K562 (cell line): ENCODE results near the gene PRELID3B. TPM values are rescaled to one million over a fixed set of nuclear protein-coding genes. Genes with fewer than 3 reads are reported as not detected.

ENCODE experiments used
- ARID2 ChIP-seq: fragments of 450-650 bp; IDR thresholded peaks from 2 replicates; pipeline ENCODE4 v1.6.1; 2017; ENCODE audit warnings: antibody characterized with exemption, mild to moderate bottlenecking
- HDAC2 ChIP-seq: fragments of 450-650 bp; IDR thresholded peaks from 2 replicates; pipeline ENCODE4 v1.6.1; 2016; ENCODE audit warnings: mild to moderate bottlenecking
- HMG20B ChIP-seq: fragments of 250-450 bp; sonication (Bioruptor Pico); IDR thresholded peaks from 2 replicates; pipeline ENCODE4 v1.5.0; 2021; ENCODE audit warnings: mild to moderate bottlenecking
- JUN ChIP-seq, 2 experiments: sonication (generic) in 1 of 2; formaldehyde crosslinking in 1 of 2; IDR thresholded peaks; 2 replicates each; pipeline versions ENCODE4 v1.6.1 to v1.8.0; 2012 to 2022; ENCODE audit warnings: borderline replicate concordance in 2 of 2, mild to moderate bottlenecking in 2 of 2, improper control_type of control experiment in 1 of 2, low read depth in 1 of 2, low read length in 1 of 2, missing genetic modification reagents in 1 of 2
- KDM1A ChIP-seq, 2 experiments: fragments of 450-650 bp; IDR thresholded peaks; 2 replicates each; pipeline ENCODE4 v1.6.1; 2016; ENCODE audit warnings: mild to moderate bottlenecking in 2 of 2
- NFYB ChIP-seq: IDR thresholded peaks from 2 replicates; pipeline ENCODE4 v1.6.1; 2011; ENCODE audit warnings: mild to moderate bottlenecking, moderate library complexity; ENCODE audit not compliant: insufficient read length; ENCODE audit errors: extremely low read depth
- PHF21A ChIP-seq: fragments of 450-650 bp; IDR thresholded peaks from 2 replicates; pipeline ENCODE4 v1.6.1; 2017; ENCODE audit warnings: low read depth, borderline replicate concordance
- SMARCA5 ChIP-seq: fragments of 450-650 bp; IDR thresholded peaks from 2 replicates; pipeline ENCODE4 v1.6.1; 2016
- polyA plus RNA-seq, 8 experiments: library from polyadenylated mRNA; depleted of rRNA in 4 of 8; stranded (reverse) in 5 of 8; unstranded in 3 of 8; fragments of >200 nt; fragmentation: Nextera tagmentation in 2 of 8; fragmentation: Illumina TruSeq in 1 of 8; extraction: Ambion mirVana in 2 of 8; extraction: Trizol in 1 of 8; gene quantifications; 2 replicates each; pipeline versions ENCODE4 v1.2.1 to v1.2.3, GENCODE V29; 2011 to 2014; ENCODE audit warnings: inconsistent platforms in 1 of 8, missing spikeins in 1 of 8
- total RNA-seq, 7 experiments: library from RNA; depleted of rRNA in 6 of 7; stranded (reverse); fragments of >200 nt in 6 of 7; fragmentation: Illumina TruSeq in 2 of 7; extraction: Trizol in 2 of 7; gene quantifications; 2 replicates each; pipeline versions ENCODE4 v1.2.1 to v1.2.3, GENCODE V29; 2011 to 2021; ENCODE audit warnings: low replicate concordance in 1 of 7
- TF ChIP-seq, protein P1 (sequence below), 3 experiments: IDR thresholded peaks in 2 of 3; conservative IDR thresholded peaks in 1 of 3; 2 replicates each; pipeline ENCODE4 v1.5.1; 2011 to 2012; ENCODE audit warnings: low read length in 3 of 3, mild to moderate bottlenecking in 3 of 3, control low read depth in 2 of 3, improper control_type of control experiment in 1 of 3, inconsistent platforms in 1 of 3, low read depth in 1 of 3, mixed read lengths in 1 of 3, moderate library complexity in 1 of 3; ENCODE audit not compliant: insufficient read depth in 2 of 3
- TF ChIP-seq, protein P2 (sequence below): sonication (generic); formaldehyde crosslinking; IDR thresholded peaks from 2 replicates; pipeline ENCODE4 v1.8.0; 2022; ENCODE audit warnings: mild to moderate bottlenecking, missing genetic modification reagents
- TF ChIP-seq, protein P3 (sequence below): fragments of 250-450 bp; sonication (Bioruptor Pico); IDR thresholded peaks from 2 replicates; pipeline ENCODE4 v1.5.0; 2020; ENCODE audit warnings: mild to moderate bottlenecking, borderline replicate concordance

The PRELID3B gene
- total and polyA plus RNA-seq, 9 of the 15 experiments (the other 6 are each of a cell fraction or from before 2014, with no cell fraction given): 77.0 to 186 (median 101) TPM

DNA sequence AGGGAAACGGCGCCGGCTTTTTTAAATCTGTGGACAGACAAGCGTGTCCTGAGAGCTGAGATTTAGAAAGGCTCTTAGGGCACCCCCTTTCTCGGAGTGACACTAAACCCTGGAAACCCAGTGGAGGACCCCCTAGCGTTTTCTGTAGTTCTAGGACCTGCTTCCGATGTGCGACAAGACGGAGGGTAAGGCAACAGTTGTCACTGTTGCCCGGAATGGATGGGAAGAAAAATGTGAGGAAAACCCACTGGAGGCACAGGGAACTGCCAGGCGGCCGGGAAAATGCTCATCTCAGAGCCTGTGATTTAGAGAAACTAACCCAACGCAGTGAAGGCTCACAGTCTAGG is 9.9 kb downstream of the PRELID3B start (continued):
- TF ChIP-seq ARID2 (no peak), HDAC2 (peak; percentile 84; the same call in 1 of the 2 replicates), HMG20B (CRISPR knock-in tag) (peak; percentile 87; the same call in 1 of the 2 replicates), SMARCA5 (0 out of 2 replicates have a peak, but pooled peaks have one; percentile 28), KDM1A (IDR thresholded peaks at IDR 0.05) (peak; percentile 96), JUN (IDR thresholded peaks at IDR 0.05; ENCODE audit: borderline replicate concordance, low read depth, low read length) (0 out of 2 replicates have a peak, but pooled peaks have one; percentile 4), JUN (CRISPR knock-in tag; IDR thresholded peaks at IDR 0.05; ENCODE audit: borderline replicate concordance) (no peak), PHF21A (peak; percentile 99), NFYB (no peak)
- TF ChIP-seq, protein P1, sequence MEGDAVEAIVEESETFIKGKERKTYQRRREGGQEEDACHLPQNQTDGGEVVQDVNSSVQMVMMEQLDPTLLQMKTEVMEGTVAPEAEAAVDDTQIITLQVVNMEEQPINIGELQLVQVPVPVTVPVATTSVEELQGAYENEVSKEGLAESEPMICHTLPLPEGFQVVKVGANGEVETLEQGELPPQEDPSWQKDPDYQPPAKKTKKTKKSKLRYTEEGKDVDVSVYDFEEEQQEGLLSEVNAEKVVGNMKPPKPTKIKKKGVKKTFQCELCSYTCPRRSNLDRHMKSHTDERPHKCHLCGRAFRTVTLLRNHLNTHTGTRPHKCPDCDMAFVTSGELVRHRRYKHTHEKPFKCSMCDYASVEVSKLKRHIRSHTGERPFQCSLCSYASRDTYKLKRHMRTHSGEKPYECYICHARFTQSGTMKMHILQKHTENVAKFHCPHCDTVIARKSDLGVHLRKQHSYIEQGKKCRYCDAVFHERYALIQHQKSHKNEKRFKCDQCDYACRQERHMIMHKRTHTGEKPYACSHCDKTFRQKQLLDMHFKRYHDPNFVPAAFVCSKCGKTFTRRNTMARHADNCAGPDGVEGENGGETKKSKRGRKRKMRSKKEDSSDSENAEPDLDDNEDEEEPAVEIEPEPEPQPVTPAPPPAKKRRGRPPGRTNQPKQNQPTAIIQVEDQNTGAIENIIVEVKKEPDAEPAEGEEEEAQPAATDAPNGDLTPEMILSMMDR (IDR thresholded peaks at IDR 0.05 in 2 of 3, conservative IDR thresholded peaks at IDR 0.05 in 1 of 3; ENCODE audit: insufficient read depth in 2 of 3, low read depth in 1 of 3, low read length in 3 of 3): 0 out of 6 replicates have a peak, but pooled peaks of 1 of the 3 experiments have one; percentile 16
- TF ChIP-seq, protein P2, sequence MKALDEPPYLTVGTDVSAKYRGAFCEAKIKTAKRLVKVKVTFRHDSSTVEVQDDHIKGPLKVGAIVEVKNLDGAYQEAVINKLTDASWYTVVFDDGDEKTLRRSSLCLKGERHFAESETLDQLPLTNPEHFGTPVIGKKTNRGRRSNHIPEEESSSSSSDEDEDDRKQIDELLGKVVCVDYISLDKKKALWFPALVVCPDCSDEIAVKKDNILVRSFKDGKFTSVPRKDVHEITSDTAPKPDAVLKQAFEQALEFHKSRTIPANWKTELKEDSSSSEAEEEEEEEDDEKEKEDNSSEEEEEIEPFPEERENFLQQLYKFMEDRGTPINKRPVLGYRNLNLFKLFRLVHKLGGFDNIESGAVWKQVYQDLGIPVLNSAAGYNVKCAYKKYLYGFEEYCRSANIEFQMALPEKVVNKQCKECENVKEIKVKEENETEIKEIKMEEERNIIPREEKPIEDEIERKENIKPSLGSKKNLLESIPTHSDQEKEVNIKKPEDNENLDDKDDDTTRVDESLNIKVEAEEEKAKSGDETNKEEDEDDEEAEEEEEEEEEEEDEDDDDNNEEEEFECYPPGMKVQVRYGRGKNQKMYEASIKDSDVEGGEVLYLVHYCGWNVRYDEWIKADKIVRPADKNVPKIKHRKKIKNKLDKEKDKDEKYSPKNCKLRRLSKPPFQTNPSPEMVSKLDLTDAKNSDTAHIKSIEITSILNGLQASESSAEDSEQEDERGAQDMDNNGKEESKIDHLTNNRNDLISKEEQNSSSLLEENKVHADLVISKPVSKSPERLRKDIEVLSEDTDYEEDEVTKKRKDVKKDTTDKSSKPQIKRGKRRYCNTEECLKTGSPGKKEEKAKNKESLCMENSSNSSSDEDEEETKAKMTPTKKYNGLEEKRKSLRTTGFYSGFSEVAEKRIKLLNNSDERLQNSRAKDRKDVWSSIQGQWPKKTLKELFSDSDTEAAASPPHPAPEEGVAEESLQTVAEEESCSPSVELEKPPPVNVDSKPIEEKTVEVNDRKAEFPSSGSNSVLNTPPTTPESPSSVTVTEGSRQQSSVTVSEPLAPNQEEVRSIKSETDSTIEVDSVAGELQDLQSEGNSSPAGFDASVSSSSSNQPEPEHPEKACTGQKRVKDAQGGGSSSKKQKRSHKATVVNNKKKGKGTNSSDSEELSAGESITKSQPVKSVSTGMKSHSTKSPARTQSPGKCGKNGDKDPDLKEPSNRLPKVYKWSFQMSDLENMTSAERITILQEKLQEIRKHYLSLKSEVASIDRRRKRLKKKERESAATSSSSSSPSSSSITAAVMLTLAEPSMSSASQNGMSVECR (CRISPR knock-in tag): no peak
- TF ChIP-seq, protein P3, sequence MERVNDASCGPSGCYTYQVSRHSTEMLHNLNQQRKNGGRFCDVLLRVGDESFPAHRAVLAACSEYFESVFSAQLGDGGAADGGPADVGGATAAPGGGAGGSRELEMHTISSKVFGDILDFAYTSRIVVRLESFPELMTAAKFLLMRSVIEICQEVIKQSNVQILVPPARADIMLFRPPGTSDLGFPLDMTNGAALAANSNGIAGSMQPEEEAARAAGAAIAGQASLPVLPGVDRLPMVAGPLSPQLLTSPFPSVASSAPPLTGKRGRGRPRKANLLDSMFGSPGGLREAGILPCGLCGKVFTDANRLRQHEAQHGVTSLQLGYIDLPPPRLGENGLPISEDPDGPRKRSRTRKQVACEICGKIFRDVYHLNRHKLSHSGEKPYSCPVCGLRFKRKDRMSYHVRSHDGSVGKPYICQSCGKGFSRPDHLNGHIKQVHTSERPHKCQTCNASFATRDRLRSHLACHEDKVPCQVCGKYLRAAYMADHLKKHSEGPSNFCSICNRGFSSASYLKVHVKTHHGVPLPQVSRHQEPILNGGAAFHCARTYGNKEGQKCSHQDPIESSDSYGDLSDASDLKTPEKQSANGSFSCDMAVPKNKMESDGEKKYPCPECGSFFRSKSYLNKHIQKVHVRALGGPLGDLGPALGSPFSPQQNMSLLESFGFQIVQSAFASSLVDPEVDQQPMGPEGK (CRISPR knock-in tag): 0 out of 2 replicates have a peak, but pooled peaks have one; percentile 44
